Upper lobe of left lung (tissue), 4 donors: ENCODE measurements around the gene PREX1.

Source experiments
- CTCF ChIP-seq, 6 experiments: fragments of 450-650 bp in 4 of 6; fragments of 200-600 bp in 2 of 6; sonication (generic) in 2 of 6; IDR thresholded peaks; one replicate each; pipeline ENCODE4 v1.5.1; 2016 to 2019; ENCODE audit warnings: antibody characterized with exemption in 6 of 6
- POLR2AphosphoS5 ChIP-seq, 2 donors: sonication (generic); formaldehyde crosslinking; IDR thresholded peaks; one replicate each; pipeline ENCODE4 v1.5.1; 2017; ENCODE audit warnings: antibody characterized with exemption in 2 of 2

DNA sequence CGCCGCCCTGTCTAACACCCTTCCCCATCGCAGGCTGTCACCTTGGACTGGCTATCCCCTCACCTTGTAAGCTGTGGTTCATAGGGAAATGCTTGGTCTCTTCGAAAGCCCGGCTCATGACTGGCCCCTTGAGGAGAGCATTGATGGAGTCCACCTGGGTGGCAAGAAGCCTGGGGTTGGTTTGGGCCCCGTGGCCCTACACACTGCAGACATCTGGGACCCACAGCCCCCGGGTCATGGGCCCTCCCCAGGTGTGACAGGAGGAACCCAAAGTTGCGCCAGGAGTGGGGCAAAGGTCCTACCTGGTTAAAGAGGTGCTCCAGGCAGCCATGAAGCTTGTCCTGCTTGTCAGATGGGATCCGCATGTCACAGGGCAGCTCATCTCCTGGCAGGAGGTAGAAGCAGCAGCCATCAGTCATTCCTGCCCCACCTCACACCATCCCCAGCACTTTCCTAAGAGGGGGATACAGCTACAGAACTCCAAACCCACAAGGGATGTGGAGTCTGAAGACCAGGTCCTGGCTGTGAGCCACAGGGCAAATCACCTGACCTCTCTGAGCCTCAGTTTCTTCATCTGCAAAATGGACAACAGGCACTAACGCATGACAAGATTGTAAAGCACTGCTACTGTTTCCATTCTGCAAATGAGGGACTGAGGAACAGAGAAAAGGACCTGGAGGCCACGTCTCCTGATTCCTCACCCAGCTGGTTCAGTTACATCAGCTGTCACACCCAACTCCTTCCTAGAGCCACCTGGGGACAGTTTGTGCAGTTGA lies 185.5 kb downstream of the PREX1 start:
- TF ChIP-seq CTCF (IDR thresholded peaks at IDR 0.05): no peak
- TF ChIP-seq POLR2AphosphoS5 (IDR thresholded peaks at IDR 0.05): no peak
